Stimulated activated CD4-positive, alpha-beta T cell treated with anti-CD3 and anti-CD28 coated beads, Interleukin-15, amount 100 ng/mL, for 48 hours (primary cell): ENCODE measurements around the gene SLCO1C1.
"Not testable (repeated sequence)": the region's sequence is repeated elsewhere in the genome, so short reads cannot be mapped to it uniquely, and the experiment has no call there.

Source experiments
- DNase-seq, 2 donors: peaks; one replicate each; pipeline ENCODE4 v3.0.0-alpha.2; 2020; ENCODE audit warnings: low read depth in 2 of 2

SLCO1C1 gene

GRCh38 chr12:20695232-20695631, at the start of gene SLCO1C1:
TSS of gene SLCO1C1 (plus strand) at chr12:20695332. CDS start at chr12:20699577, 4,245 bp downstream.
- no peak for DNase-seq

GRCh38 chr12:20646239-20646827, 48.8 kb upstream of the SLCO1C1 start:
- DNase-seq, result no peak

GRCh38 chr12:20653871-20654270, 41.3 kb upstream of the SLCO1C1 start:
- DNase-seq, result no peak

- DNase-seq, result no peak
Observed at GRCh38 chr12:20656600-20656999, 38.5 kb upstream of the SLCO1C1 start.

GRCh38 chr12:20657496-20657895, 37.6 kb upstream of the SLCO1C1 start:
- no peak for DNase-seq

- DNase-seq, result no peak
Observed at GRCh38 chr12:20681334-20681733, 13.8 kb upstream of the SLCO1C1 start.

- no peak for DNase-seq
Observed at GRCh38 chr12:20696181-20696905, 1.2 kb downstream of the SLCO1C1 start.

GRCh38 chr12:20701106-20701505, 6.0 kb downstream of the SLCO1C1 start:
- DNase-seq, result no peak

- DNase-seq, result no peak
Observed at GRCh38 chr12:20704860-20705259, 9.7 kb downstream of the SLCO1C1 start.

GRCh38 chr12:20711846-20712245, 16.7 kb downstream of the SLCO1C1 start:
- no peak for DNase-seq

- no peak for DNase-seq
Observed at GRCh38 chr12:20716037-20716436, 20.9 kb downstream of the SLCO1C1 start.

- DNase-seq, result no peak
Observed at GRCh38 chr12:20716985-20717384, 21.9 kb downstream of the SLCO1C1 start.

GRCh38 chr12:20718294-20718693, 23.2 kb downstream of the SLCO1C1 start:
- DNase-seq, result no peak

GRCh38 chr12:20722142-20722541, 27.0 kb downstream of the SLCO1C1 start:
- DNase-seq, result no peak

GRCh38 chr12:20731274-20731673, 36.1 kb downstream of the SLCO1C1 start:
- no peak for DNase-seq

GRCh38 chr12:20740972-20741371, 45.8 kb downstream of the SLCO1C1 start:
- DNase-seq, result no peak

GRCh38 chr12:20748198-20748597, 53.1 kb downstream of the SLCO1C1 start:
- no peak for DNase-seq

- no peak for DNase-seq
Observed at GRCh38 chr12:20751046-20751445, 55.9 kb downstream of the SLCO1C1 start.

- no peak for DNase-seq
Observed at GRCh38 chr12:20777420-20777819, 82.3 kb downstream of the SLCO1C1 start.

- DNase-seq, result no peak
Observed at GRCh38 chr12:20778969-20779368, 83.8 kb downstream of the SLCO1C1 start.

GRCh38 chr12:20779971-20780370, 84.8 kb downstream of the SLCO1C1 start:
- DNase-seq, result not testable (repeated sequence)

- DNase-seq, result not testable (repeated sequence)
Observed at GRCh38 chr12:20783796-20784357, 88.7 kb downstream of the SLCO1C1 start.

- no peak for DNase-seq
Observed at GRCh38 chr12:20792971-20793370, 97.8 kb downstream of the SLCO1C1 start.
